ENCODE data around the gene ABCA8.

- no peak for TF ChIP-seq EZH2 (IDR thresholded peaks at IDR 0.05; ENCODE audit: low read length, missing control alignments)
- TF ChIP-seq, protein P1, sequence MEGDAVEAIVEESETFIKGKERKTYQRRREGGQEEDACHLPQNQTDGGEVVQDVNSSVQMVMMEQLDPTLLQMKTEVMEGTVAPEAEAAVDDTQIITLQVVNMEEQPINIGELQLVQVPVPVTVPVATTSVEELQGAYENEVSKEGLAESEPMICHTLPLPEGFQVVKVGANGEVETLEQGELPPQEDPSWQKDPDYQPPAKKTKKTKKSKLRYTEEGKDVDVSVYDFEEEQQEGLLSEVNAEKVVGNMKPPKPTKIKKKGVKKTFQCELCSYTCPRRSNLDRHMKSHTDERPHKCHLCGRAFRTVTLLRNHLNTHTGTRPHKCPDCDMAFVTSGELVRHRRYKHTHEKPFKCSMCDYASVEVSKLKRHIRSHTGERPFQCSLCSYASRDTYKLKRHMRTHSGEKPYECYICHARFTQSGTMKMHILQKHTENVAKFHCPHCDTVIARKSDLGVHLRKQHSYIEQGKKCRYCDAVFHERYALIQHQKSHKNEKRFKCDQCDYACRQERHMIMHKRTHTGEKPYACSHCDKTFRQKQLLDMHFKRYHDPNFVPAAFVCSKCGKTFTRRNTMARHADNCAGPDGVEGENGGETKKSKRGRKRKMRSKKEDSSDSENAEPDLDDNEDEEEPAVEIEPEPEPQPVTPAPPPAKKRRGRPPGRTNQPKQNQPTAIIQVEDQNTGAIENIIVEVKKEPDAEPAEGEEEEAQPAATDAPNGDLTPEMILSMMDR (conservative IDR thresholded peaks at IDR 0.05 in 1 of 2, IDR thresholded peaks at IDR 0.05 in 1 of 2; ENCODE audit: low read depth in 1 of 2, low read length in 2 of 2), result no peak
These were observed 84.9 kb downstream of the ABCA8 start for GRCh38 chr17:68870161-68870826.

Data from fibroblast of lung (primary cell).